Ovary (tissue), 9 donors: Measurements from ENCODE around the gene RCN2. TPM values are rescaled to one million over a fixed set of nuclear protein-coding genes. Genes with fewer than 3 reads are reported as not detected.

Source experiments
- DNase-seq, 5 donors: peaks; one replicate each; pipeline ENCODE4 v3.0.0-alpha.2; 2019 to 2020
- H3K27ac ChIP-seq, 2 donors: fragments of 200-600 bp; one replicate each; pipeline versions ENCODE4 v1.5.1 to v1.8.0; 2019 to 2022
- H3K27me3 ChIP-seq: fragments of 200-600 bp; one replicate; pipeline ENCODE4 v1.8.0; 2022
- H3K36me3 ChIP-seq: fragments of 200-600 bp; sonication (generic); one replicate; pipeline ENCODE4 v1.5.1; 2019
- H3K4me1 ChIP-seq: one replicate; pipeline ENCODE4 v1.8.1; 2013; ENCODE audit warnings: mild to moderate bottlenecking, moderate library complexity; ENCODE audit not compliant: insufficient read depth
- H3K4me3 ChIP-seq: fragments of 200-600 bp; sonication (generic); one replicate; pipeline ENCODE4 v1.5.1; 2017
- H3K9me3 ChIP-seq, 2 donors: fragments of 200-600 bp in 1 of 2; sonication (generic) in 1 of 2; one replicate each; pipeline versions ENCODE4 v1.5.1 to v1.8.1; 2013 to 2019; ENCODE audit warnings: mild to moderate bottlenecking in 1 of 2, moderate library complexity in 1 of 2
- EP300 ChIP-seq: sonication (generic); formaldehyde crosslinking; IDR thresholded peaks from one replicate; pipeline ENCODE4 v1.6.1; 2017; ENCODE audit warnings: antibody characterized with exemption
- POLR2A ChIP-seq: fragments of 450-650 bp; IDR thresholded peaks from one replicate; pipeline ENCODE4 v1.6.1; 2017; ENCODE audit warnings: antibody characterized with exemption, mild to moderate bottlenecking, moderate library complexity
- WGBS, 3 donors: extraction: QIAGEN DNeasy Blood & Tissue Kit in 1 of 3; methylation state at CpG; one replicate each; pipeline versions ENCODE4 v1.1.5 to v1.1.7; 2013 to 2017; 5-methylcytosine and 5-hydroxymethylcytosine counted together
- intact Hi-C, 4 donors: fragments of 100-400 bp; cut with DNase I; formaldehyde crosslinking; loops; one replicate each; pipeline versions ENCODE4 v1.11.0 to v1.15.1; 2022 to 2023
- polyA plus RNA-seq, 2 donors: library from polyadenylated mRNA; stranded (reverse); fragments of 200-250 nt in 1 of 2; fragments of 350-450 nt in 1 of 2; fragmentation: Illumina TruSeq in 1 of 2; extraction: RNeasy Lipid Tissue Mini Kit (QIAGEN cat#74804) in 1 of 2; gene quantifications; one replicate each; pipeline ENCODE4 v1.2.3, GENCODE V29; 2013 to 2014
- total RNA-seq, 7 donors: library from RNA; depleted of rRNA in 2 of 7; stranded (reverse); fragments of >200 nt in 2 of 7; fragmentation: NEBNext Ultra II Directional in 3 of 7; extraction: Animal tissue kit (Norgen Biotek cat#: 25700) in 3 of 7; gene quantifications; one replicate each; pipeline versions ENCODE4 v1.1.0 to v1.2.4, GENCODE V29; 2016 to 2023
- TF ChIP-seq, protein P1 (sequence below), 3 donors: fragments of 450-650 bp in 2 of 3; fragments of 200-600 bp in 1 of 3; IDR thresholded peaks; one replicate each; pipeline versions ENCODE4 v1.5.1 to v1.8.0; 2016 to 2022; ENCODE audit warnings: antibody characterized with exemption in 3 of 3, mild to moderate bottlenecking in 1 of 3
- donor health status: DM: no; HTN: no; CAD: no; lungs with moderate emphysema.
- donor health status: DM: no; HTN: no; CAD: no.
- donor health status: Bipolar disorder and iron deficiency.
- donor health status: DM: yes; HTN: yes; CAD: no.
- donor health status: DM: no; HTN: no; CAD: no.
- donor health status: DM: yes; HTN: yes; CAD: no.

RCN2 gene
- total and polyA plus RNA-seq, 9 donors: 31.7 to 69.2 (median 47.8) TPM

DNA sequence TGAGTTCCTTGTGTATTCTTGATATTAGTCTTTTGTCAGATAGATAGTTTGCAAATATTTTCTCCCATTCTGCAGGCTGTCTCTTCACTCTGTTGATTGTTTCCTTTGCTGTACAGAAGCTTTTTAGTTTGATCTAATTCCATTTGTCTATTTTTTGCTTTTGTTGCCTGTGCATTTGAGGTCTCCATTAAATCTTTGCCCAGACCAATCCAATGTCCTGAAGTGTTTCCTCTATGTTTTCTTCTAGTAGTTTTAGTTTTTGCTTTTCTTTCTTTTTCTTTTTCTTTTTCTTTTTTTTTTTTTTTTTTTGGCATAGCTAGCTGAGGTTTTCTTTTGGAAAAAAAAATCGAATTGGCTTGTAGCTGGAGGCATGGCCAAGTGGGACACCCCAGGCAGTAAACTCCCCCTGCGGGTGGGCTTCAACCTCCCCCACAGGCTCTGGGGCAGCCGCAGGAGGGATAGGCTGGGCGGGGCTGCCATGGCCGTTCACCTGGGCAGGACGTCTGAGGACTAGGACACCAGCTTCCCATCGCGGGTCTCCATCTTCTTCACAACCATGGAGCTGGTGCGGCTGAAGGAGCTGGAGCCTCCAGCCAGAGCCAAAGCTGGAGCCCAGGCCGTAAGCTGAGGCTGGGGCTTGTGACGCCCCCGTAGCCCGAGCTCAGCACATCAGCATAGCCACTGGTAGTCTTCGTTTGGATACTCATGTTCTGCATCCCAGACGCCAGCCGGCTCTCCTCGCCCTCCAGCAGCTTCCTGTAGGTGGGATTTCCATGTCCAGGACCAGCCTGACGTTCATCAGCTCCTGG lies 47.2 kb downstream of the RCN2 start:
- 91 to 93% (median 93%) methylated on average over 18 of the region's 18 CpGs for WGBS, 3 donors
- TF ChIP-seq, protein P1, sequence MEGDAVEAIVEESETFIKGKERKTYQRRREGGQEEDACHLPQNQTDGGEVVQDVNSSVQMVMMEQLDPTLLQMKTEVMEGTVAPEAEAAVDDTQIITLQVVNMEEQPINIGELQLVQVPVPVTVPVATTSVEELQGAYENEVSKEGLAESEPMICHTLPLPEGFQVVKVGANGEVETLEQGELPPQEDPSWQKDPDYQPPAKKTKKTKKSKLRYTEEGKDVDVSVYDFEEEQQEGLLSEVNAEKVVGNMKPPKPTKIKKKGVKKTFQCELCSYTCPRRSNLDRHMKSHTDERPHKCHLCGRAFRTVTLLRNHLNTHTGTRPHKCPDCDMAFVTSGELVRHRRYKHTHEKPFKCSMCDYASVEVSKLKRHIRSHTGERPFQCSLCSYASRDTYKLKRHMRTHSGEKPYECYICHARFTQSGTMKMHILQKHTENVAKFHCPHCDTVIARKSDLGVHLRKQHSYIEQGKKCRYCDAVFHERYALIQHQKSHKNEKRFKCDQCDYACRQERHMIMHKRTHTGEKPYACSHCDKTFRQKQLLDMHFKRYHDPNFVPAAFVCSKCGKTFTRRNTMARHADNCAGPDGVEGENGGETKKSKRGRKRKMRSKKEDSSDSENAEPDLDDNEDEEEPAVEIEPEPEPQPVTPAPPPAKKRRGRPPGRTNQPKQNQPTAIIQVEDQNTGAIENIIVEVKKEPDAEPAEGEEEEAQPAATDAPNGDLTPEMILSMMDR (IDR thresholded peaks at IDR 0.05): no peak
- TF ChIP-seq POLR2A (no peak), EP300 (no peak)
- no peaks in the 10 kb centered on the region for H3K9me3 ChIP-seq
- DNase-seq: no peak
- H3K27me3 ChIP-seq: no peaks in the 10 kb centered on the region
- no peaks in the 10 kb centered on the region for H3K36me3 ChIP-seq
- intact Hi-C loops: no loop called here
- no peak overlapping the region for H3K27ac ChIP-seq
- H3K4me3 ChIP-seq: no peak overlapping the region
- H3K4me1 ChIP-seq: peaks cover 4% of the 10 kb centered on the region

GRCh38 chr15:76979331-76979925 lies 47.9 kb downstream of the RCN2 start:
- H3K36me3 ChIP-seq: no peaks in the 10 kb centered on the region

DNA sequence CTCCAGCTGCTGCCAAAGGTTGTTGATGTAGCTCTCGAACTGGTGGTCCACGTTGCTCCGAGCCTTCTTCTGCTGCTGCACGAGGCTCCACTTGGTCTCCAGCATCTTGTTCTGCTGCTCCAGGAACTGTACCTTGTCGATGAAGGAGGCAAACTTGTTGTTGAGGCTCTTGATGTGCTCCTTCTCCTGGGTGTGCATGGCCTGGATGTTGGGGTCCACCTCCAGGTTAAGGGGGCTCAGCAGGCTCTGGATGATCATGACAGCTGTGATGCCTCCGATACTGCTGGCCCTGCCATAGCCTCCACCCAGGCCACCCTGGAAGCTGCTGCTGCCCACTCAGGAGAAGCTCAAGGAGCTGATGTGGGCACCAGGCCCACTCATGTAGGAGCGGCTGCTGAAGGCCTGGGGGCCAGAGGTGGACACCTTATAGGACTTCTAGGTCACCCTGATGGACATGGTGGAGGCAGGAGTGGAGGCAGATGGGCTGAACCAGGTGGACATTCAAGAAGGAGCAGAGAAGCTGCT lies 48.5 kb downstream of the RCN2 start:
- TF ChIP-seq, protein P1 (IDR thresholded peaks at IDR 0.05): no peak
- TF ChIP-seq EP300 (no peak), POLR2A (no peak)
- 81 to 88% (median 88%) methylated on average over 7 of the region's 7 CpGs for WGBS, 3 donors
- intact Hi-C loops: no loop called here

More at GRCh38 chr15:76979331-76979925, 47.9 kb downstream of the RCN2 start:
- no peaks in the 10 kb centered on the region for H3K9me3 ChIP-seq
- WGBS, 3 donors: 91 to 95% (median 93%) methylated on average over 23 of the region's 23 CpGs
- H3K4me3 ChIP-seq: no peak overlapping the region
- H3K27ac ChIP-seq: no peak overlapping the region
- TF ChIP-seq POLR2A: no peak
- TF ChIP-seq, protein P1 (IDR thresholded peaks at IDR 0.05): no peak
- no peak for TF ChIP-seq EP300
- peaks cover 4% of the 10 kb centered on the region for H3K4me1 ChIP-seq
- no peaks in the 10 kb centered on the region for H3K27me3 ChIP-seq
- no peak for DNase-seq
- intact Hi-C loops: no loop called here

DNA sequence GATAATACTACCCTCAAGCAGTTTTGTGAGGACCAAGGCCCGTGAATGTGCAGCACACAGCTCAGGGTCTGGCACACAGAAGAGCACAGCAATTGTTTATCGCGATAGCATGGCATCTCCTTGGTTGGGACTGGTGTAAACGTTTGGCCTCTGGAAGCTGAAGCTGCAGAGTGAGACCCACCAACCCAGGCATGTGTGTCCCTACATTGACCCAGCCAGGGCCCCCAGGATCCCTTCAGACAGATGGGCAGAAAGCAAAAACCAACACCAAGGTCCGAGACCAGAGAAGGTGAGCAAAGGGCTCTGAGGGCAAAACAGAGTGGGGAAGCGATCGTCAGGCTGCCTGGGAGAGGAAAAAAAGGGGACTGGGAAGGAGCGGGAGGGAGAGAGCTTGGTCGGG lies 50.8 kb downstream of the RCN2 start:
- Histone ChIP-seq H3K27me3 (no peaks in the 10 kb centered on the region), H3K27ac (no peak overlapping the region), H3K4me3 (no peak overlapping the region), H3K36me3 (no peaks in the 10 kb centered on the region), H3K9me3 (no peaks in the 10 kb centered on the region), H3K4me1 (peaks cover 4% of the 10 kb centered on the region)
- no peak for DNase-seq
- WGBS, 3 donors: 87 to 94% (median 91%) methylated on average over 9 of the region's 9 CpGs
- intact Hi-C loops: no loop called here
- TF ChIP-seq, protein P1 (IDR thresholded peaks at IDR 0.05): no peak
- TF ChIP-seq EP300: no peak
- TF ChIP-seq POLR2A: no peak

More for the DNA sequence above, 48.5 kb downstream of the RCN2 start:
- no peaks in the 10 kb centered on the region for H3K36me3 ChIP-seq
- no peaks in the 10 kb centered on the region for H3K27me3 ChIP-seq
- H3K4me3 ChIP-seq: no peak overlapping the region
- no peak overlapping the region for H3K27ac ChIP-seq
- H3K4me1 ChIP-seq: peaks cover 4% of the 10 kb centered on the region
- H3K9me3 ChIP-seq: no peaks in the 10 kb centered on the region
- no peak for DNase-seq
